ENCODE data around the gene VAT1L.

- TF ChIP-seq POLR2A (IDR thresholded peaks at IDR 0.05; ENCODE audit: low read depth, low read length) (no peak), SPI1 (IDR thresholded peaks at IDR 0.05; ENCODE audit: low read depth, low read length) (no peak), POU2F2 (IDR thresholded peaks at IDR 0.05; ENCODE audit: low read depth, low read length) (no peak), TAF1 (IDR thresholded peaks at IDR 0.05; ENCODE audit: low read depth, low read length) (no peak), POLR2AphosphoS5 (IDR thresholded peaks at IDR 0.05; ENCODE audit: low read depth, low read length) (no peak), PAX5 (IDR thresholded peaks at IDR 0.05; ENCODE audit: insufficient read depth, low read length, severe bottlenecking) (no peak)
These were observed 83.6 kb downstream of the VAT1L start for GRCh38 chr16:77871932-77872331.

Data from GM12891 (cell line).